Activated B cell treated with CpG ODN at 0.5 μM for 24 hours (primary cell): ENCODE data around the gene ANGEL1. TPM values are rescaled to one million over a fixed set of nuclear protein-coding genes. Genes with fewer than 3 reads are reported as not detected.

ENCODE experiments used
- ATAC-seq: fragments of 200-7000 bp; cut with Tn5 transposase; one replicate; pipeline ENCODE4 v1.10.0; 2021; ENCODE audit warnings: low read depth, mild to moderate bottlenecking, moderate library complexity
- CTCF ChIA-PET: fragments of 350-600 bp; sonication (Branson Sonifier 250); formaldehyde crosslinking; loops from one replicate; lab custom pipeline; 2021; ENCODE audit warnings: antibody characterized with exemption; lab: Charles Lee
- POLR2A ChIA-PET: fragments of 350-600 bp; sonication (Branson Sonifier 250); formaldehyde crosslinking; loops from one replicate; lab custom pipeline; 2021; ENCODE audit warnings: antibody characterized with exemption; lab: Charles Lee
- DNase-seq: peaks from one replicate; pipeline ENCODE4 v3.0.0; 2022
- H3K27ac Mint-ChIP-seq: one replicate; pipeline ENCODE4 v1.8.0; 2020; ENCODE audit warnings: mixed read lengths
- H3K27me3 Mint-ChIP-seq: one replicate; pipeline ENCODE4 v1.8.0; 2021; ENCODE audit warnings: mixed read lengths
- H3K36me3 Mint-ChIP-seq: one replicate; pipeline ENCODE4 v1.8.0; 2021; ENCODE audit warnings: low read depth, mixed read lengths
- H3K4me1 Mint-ChIP-seq: one replicate; pipeline ENCODE4 v1.8.0; 2021; ENCODE audit warnings: mixed read lengths
- H3K4me3 Mint-ChIP-seq: one replicate; pipeline ENCODE4 v1.8.0; 2020; ENCODE audit warnings: mild to moderate bottlenecking, mixed read lengths
- H3K9me3 Mint-ChIP-seq: one replicate; pipeline ENCODE4 v1.8.0; 2020; ENCODE audit warnings: mixed read lengths
- CTCF ChIP-seq: fragments of 200-600 bp; IDR thresholded peaks from one replicate; pipeline ENCODE4 v1.8.0; 2022; ENCODE audit warnings: antibody characterized with exemption, mild to moderate bottlenecking
- intact Hi-C: fragments of 100-400 bp; cut with micrococcal nuclease; formaldehyde crosslinking; loops from one replicate; pipeline ENCODE4 v1.15.1; 2024
- total RNA-seq: library from RNA; stranded (reverse); gene quantifications from 2 replicates; pipeline ENCODE4 v1.2.3, GENCODE V29; 2022

Gene ANGEL1
- total RNA-seq, 1 donor from 2014 or later, result 17.9 TPM

GRCh38 chr14:76784266-76784874 lies 28.3 kb downstream of the ANGEL1 start:
- Mint-ChIP-seq H3K27me3 (no peaks in the 10 kb centered on the region), H3K4me3 (no peak overlapping the region), H3K27ac (no peak overlapping the region), H3K9me3 (no peaks in the 10 kb centered on the region), H3K36me3 (peaks cover 71% of the 10 kb centered on the region), H3K4me1 (no peaks in the 10 kb centered on the region)
- no peak for ATAC-seq
- intact Hi-C loops, result loop anchor here (1.0 kb wide), 1 partner anchor 74 kb away; no protein-coding TSS in a partner anchor
- POLR2A ChIA-PET, result interaction anchor here (0.5 kb wide), 1 partner anchor 243 kb away, joined by 3 read pairs; no protein-coding TSS in a partner anchor
- no peak for DNase-seq
- CTCF ChIA-PET, result interaction anchor here (1.2 to 4.7 kb wide), 11 partner anchors 12 to 286 kb away, joined by 3 to 45 read pairs (median 4); partner anchors contain the start of gene VASH1
- TF ChIP-seq CTCF, result no peak

GRCh38 chr14:76782885-76783566 lies 29.7 kb downstream of the ANGEL1 start:
- Mint-ChIP-seq H3K9me3 (no peaks in the 10 kb centered on the region), H3K4me1 (no peaks in the 10 kb centered on the region), H3K27me3 (no peaks in the 10 kb centered on the region), H3K36me3 (peaks cover 58% of the 10 kb centered on the region), H3K4me3 (no peak overlapping the region), H3K27ac (no peak overlapping the region)
- DNase-seq (no peak), ATAC-seq (no peak)
- intact Hi-C loops, result no loop called here
- ChIA-PET CTCF (interaction anchor here (0.6 to 4.7 kb wide), 3 partner anchors 65 to 288 kb away, joined by 3 to 45 read pairs (median 3); no protein-coding TSS in a partner anchor), POLR2A (no interaction called here)
- no peak for TF ChIP-seq CTCF

GRCh38 chr14:76782115-76782884 lies 30.4 kb downstream of the ANGEL1 start:
- Mint-ChIP-seq H3K36me3 (peaks cover 50% of the 10 kb centered on the region), H3K27me3 (no peaks in the 10 kb centered on the region), H3K27ac (no peak overlapping the region), H3K4me1 (no peaks in the 10 kb centered on the region), H3K9me3 (no peaks in the 10 kb centered on the region), H3K4me3 (no peak overlapping the region)
- TF ChIP-seq CTCF, result no peak
- POLR2A ChIA-PET, result no interaction called here
- intact Hi-C loops, result no loop called here
- DNase-seq (no peak), ATAC-seq (no peak)
- CTCF ChIA-PET, result interaction anchor here (4.7 kb wide), 1 partner anchor 72 kb away, joined by 45 read pairs; no protein-coding TSS in a partner anchor

- no peaks in the 10 kb centered on the region for H3K4me1 Mint-ChIP-seq
- ATAC-seq (no peak), DNase-seq (no peak)
- ChIA-PET CTCF (no interaction called here), POLR2A (no interaction called here)
- H3K4me3 Mint-ChIP-seq, result no peak overlapping the region
- no peaks in the 10 kb centered on the region for H3K27me3 Mint-ChIP-seq
- no peaks in the 10 kb centered on the region for H3K9me3 Mint-ChIP-seq
- TF ChIP-seq CTCF, result no peak
- peaks cover 44% of the 10 kb centered on the region for H3K36me3 Mint-ChIP-seq
- intact Hi-C loops, result no loop called here
- no peak overlapping the region for H3K27ac Mint-ChIP-seq
Measured at GRCh38 chr14:76781648-76782051, 31.0 kb downstream of the ANGEL1 start.
